Natural killer cell (primary cell): ENCODE data around the gene BMP6. TPM values are rescaled to one million over a fixed set of nuclear protein-coding genes. Genes with fewer than 3 reads are reported as not detected.

Experiments
- ATAC-seq, 3 donors: fragments of 150-1000 bp in 2 of 3; fragments of 200-7000 bp in 1 of 3; cut with Tn5 transposase; 1 replicate in 1 of 3; 2 replicates in 2 of 3; pipeline ENCODE4 v1.10.0; 2021; ENCODE audit warnings: mild to moderate bottlenecking in 2 of 3, moderate library complexity in 2 of 3
- DNase-seq, 2 donors: peaks; one replicate each; pipeline versions ENCODE4 v3.0.0 to v3.0.0-alpha.2; 2013 to 2021; ENCODE audit warnings: mixed read lengths in 1 of 2
- H3K27ac ChIP-seq: one replicate; pipeline ENCODE4 v1.5.1; 2013; ENCODE audit warnings: mild to moderate bottlenecking, low read length
- H3K27me3 ChIP-seq: one replicate; pipeline ENCODE4 v1.6.1; 2013; ENCODE audit warnings: low read length; ENCODE audit not compliant: control insufficient read depth, insufficient read depth
- H3K36me3 ChIP-seq: one replicate; pipeline ENCODE4 v1.6.1; 2013; ENCODE audit warnings: low read length; ENCODE audit not compliant: control insufficient read depth, insufficient read depth
- H3K4me1 ChIP-seq: one replicate; pipeline ENCODE4 v1.6.1; 2013; ENCODE audit warnings: low read length; ENCODE audit not compliant: control insufficient read depth, insufficient read depth
- H3K4me3 ChIP-seq: one replicate; pipeline ENCODE4 v1.5.1; 2013; ENCODE audit warnings: low read length
- H3K9me3 ChIP-seq: one replicate; pipeline ENCODE4 v1.6.1; 2013; ENCODE audit warnings: low read length; ENCODE audit not compliant: control insufficient read depth, insufficient read depth
- H3K27ac Mint-ChIP-seq, 2 donors: one replicate each; pipeline ENCODE4 v1.8.0; 2022; ENCODE audit warnings: mild to moderate bottlenecking in 2 of 2, mixed read lengths in 2 of 2, moderate library complexity in 1 of 2
- H3K27me3 Mint-ChIP-seq, 2 donors: one replicate each; pipeline ENCODE4 v1.8.0; 2022; ENCODE audit warnings: low read depth in 2 of 2, mixed read lengths in 2 of 2
- H3K36me3 Mint-ChIP-seq: one replicate; pipeline ENCODE4 v1.8.0; 2022; ENCODE audit warnings: mixed read lengths
- H3K4me1 Mint-ChIP-seq, 2 donors: one replicate each; pipeline ENCODE4 v1.8.0; 2022; ENCODE audit warnings: mixed read lengths in 2 of 2
- H3K4me3 Mint-ChIP-seq: one replicate; pipeline ENCODE4 v1.8.0; 2022; ENCODE audit warnings: mild to moderate bottlenecking, moderate library complexity, mixed read lengths
- H3K9me3 Mint-ChIP-seq, 2 donors: one replicate each; pipeline ENCODE4 v1.8.0; 2022; ENCODE audit warnings: mixed read lengths in 2 of 2
- WGBS: methylation state at CpG from one replicate; pipeline ENCODE4 v1.1.7; 2013; ENCODE audit warnings: missing lambda C conversion rate; ENCODE audit not compliant: insufficient coverage; 5-methylcytosine and 5-hydroxymethylcytosine counted together
- intact Hi-C: fragments of 100-400 bp; cut with micrococcal nuclease; formaldehyde crosslinking; loops from one replicate; pipeline ENCODE4 v1.14.2; 2022
- total RNA-seq, 4 donors: library from RNA; stranded (reverse); fragments of 120-200 nt in 1 of 4; gene quantifications; one replicate each; pipeline versions ENCODE4 v1.2.3 to v1.2.4, GENCODE V29; 2013 to 2022
- TF ChIP-seq, protein P1 (sequence below): fragments of 200-600 bp; IDR thresholded peaks from one replicate; pipeline ENCODE4 v1.8.0; 2022; ENCODE audit warnings: antibody characterized with exemption

The BMP6 gene
- total RNA-seq, 3 donors from 2014 or later (not counting 1 experiment from before 2014, with no cell fraction given) = 0.25 to 2.6 (median 0.73) TPM

DNA sequence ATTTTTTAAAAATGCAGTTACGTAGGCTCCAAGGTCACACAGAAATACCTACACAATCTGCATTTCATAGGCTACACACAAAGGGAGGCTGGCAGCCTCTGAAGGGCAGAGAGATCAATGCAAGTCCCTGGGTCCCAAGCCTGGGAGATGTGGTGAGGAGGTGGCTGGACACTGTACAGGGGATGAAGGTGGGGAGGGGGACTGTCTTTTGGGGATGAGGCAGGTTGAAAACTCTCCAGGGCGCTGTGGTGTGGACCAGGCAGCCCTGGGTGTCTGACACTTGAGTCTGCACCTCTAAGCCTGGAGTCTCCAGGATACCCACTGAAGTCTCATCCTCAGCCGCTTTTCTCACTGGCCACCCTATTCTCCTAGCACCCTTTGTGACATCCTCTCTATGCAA is 160.2 kb downstream of the BMP6 start:
- H3K9me3 Mint-ChIP-seq = no peaks in the 10 kb centered on the region
- Histone ChIP-seq H3K4me1 (no peaks in the 10 kb centered on the region), H3K9me3 (no peaks in the 10 kb centered on the region), H3K27ac (no peak overlapping the region), H3K4me3 (no peak overlapping the region), H3K36me3 (peaks cover 67% of the 10 kb centered on the region), H3K27me3 (no peaks in the 10 kb centered on the region)
- no peaks in the 10 kb centered on the region for H3K4me1 Mint-ChIP-seq
- intact Hi-C loops = no loop called here
- ATAC-seq = no peak
- no peaks in the 10 kb centered on the region for H3K27me3 Mint-ChIP-seq
- TF ChIP-seq, protein P1, sequence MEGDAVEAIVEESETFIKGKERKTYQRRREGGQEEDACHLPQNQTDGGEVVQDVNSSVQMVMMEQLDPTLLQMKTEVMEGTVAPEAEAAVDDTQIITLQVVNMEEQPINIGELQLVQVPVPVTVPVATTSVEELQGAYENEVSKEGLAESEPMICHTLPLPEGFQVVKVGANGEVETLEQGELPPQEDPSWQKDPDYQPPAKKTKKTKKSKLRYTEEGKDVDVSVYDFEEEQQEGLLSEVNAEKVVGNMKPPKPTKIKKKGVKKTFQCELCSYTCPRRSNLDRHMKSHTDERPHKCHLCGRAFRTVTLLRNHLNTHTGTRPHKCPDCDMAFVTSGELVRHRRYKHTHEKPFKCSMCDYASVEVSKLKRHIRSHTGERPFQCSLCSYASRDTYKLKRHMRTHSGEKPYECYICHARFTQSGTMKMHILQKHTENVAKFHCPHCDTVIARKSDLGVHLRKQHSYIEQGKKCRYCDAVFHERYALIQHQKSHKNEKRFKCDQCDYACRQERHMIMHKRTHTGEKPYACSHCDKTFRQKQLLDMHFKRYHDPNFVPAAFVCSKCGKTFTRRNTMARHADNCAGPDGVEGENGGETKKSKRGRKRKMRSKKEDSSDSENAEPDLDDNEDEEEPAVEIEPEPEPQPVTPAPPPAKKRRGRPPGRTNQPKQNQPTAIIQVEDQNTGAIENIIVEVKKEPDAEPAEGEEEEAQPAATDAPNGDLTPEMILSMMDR = no peak
- no peak overlapping the region for H3K27ac Mint-ChIP-seq
- no peak overlapping the region for H3K4me3 Mint-ChIP-seq
- 93% methylated on average over 3 of the region's 3 CpGs for WGBS
- no peak for DNase-seq
- peaks cover 25% of the 10 kb centered on the region for H3K36me3 Mint-ChIP-seq

DNA sequence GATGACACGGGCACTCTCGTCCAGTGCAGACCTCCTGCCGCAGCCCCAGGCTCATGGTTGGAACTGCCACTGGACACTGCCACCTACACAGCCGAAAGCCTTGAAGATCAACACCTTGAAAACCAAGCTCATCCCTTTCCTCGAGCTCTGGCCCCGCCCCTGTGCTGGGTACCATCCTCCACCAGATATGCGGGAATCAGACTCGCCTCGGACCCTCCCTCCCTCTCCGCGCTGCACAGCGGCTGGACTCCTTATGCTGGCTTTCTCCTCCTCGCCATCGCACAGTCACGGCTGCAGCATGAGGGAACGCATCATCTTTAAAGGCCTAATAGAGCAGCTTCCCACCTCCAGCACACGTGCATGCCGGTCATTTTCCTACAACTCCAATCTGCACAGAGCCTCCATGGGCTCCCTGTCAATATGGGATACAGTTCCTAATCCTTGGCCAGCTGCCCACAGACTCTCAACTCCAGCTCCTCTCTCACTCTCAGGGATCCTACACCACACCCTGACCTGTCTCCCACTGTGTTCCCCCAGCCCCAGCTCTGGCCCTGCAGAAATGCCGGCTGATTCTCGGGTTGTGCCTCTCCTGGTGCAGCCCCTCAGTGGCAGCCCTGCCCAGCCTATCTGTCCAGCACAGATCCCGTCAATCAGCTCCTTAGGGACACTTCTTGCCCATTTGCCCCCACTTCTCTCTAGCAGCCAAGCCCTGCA is 161.5 kb downstream of the BMP6 start:
- intact Hi-C loops = no loop called here
- H3K27me3 ChIP-seq = no peaks in the 10 kb centered on the region
- no peaks in the 10 kb centered on the region for H3K4me1 ChIP-seq
- H3K36me3 Mint-ChIP-seq = peaks cover 24% of the 10 kb centered on the region
- no peaks in the 10 kb centered on the region for H3K9me3 Mint-ChIP-seq
- WGBS = 96% methylated on average over 21 of the region's 21 CpGs
- DNase-seq = no peak
- H3K27me3 Mint-ChIP-seq = no peaks in the 10 kb centered on the region
- no peak overlapping the region for H3K4me3 ChIP-seq
- ATAC-seq = no peak
- no peaks in the 10 kb centered on the region for H3K9me3 ChIP-seq
- no peak overlapping the region for H3K27ac ChIP-seq
- H3K36me3 ChIP-seq = peaks cover 70% of the 10 kb centered on the region
- H3K4me1 Mint-ChIP-seq = no peaks in the 10 kb centered on the region
- TF ChIP-seq, protein P1 = no peak
- H3K27ac Mint-ChIP-seq = no peak overlapping the region
- H3K4me3 Mint-ChIP-seq = no peak overlapping the region

DNA sequence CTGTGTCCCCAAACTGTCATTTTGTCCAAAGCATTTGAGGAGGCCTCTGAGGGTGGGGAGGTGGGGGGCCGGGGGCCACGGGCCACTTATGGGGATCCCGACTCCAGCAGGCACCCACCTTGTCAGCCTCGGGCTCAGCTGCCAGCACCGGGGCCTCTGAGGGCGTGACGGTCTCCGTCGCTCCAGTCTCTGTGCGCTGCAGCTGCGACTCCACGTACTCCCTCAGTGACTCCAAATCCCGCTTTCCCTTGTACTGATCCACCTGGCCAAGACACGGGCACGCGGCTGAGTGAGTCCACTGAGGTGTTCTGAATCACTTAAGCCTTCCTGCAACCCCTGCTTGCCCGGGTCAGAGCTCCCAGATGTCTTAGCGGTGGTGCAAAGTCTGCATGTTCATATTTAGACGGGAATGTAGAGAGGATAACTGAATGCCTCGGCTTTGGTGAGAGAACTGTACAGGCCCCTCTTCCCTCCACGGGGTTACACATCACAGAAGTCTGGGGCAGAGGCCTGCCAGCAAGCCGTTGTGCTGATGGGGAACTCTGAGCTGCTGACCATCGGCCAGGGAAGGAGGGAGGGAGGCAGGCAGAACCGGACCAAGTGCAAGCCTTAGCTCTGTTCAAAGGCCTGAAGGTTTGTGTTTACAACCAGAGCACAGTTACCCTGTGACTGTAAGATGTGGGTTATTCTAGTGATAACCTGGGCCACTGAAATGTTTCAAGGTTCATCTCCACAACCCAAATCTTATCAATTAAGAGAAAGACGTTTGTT is 162.9 kb downstream of the BMP6 start:
- no peak overlapping the region for H3K27ac Mint-ChIP-seq
- Histone ChIP-seq H3K4me1 (no peaks in the 10 kb centered on the region), H3K4me3 (no peak overlapping the region), H3K27me3 (no peaks in the 10 kb centered on the region), H3K36me3 (peaks cover 68% of the 10 kb centered on the region), H3K9me3 (no peaks in the 10 kb centered on the region), H3K27ac (no peak overlapping the region)
- WGBS = 97% methylated on average over 25 of the region's 25 CpGs
- TF ChIP-seq, protein P1 = no peak
- H3K36me3 Mint-ChIP-seq = peaks cover 10% of the 10 kb centered on the region
- H3K27me3 Mint-ChIP-seq = no peaks in the 10 kb centered on the region
- ATAC-seq = no peak
- intact Hi-C loops = no loop called here
- DNase-seq = no peak
- H3K4me1 Mint-ChIP-seq = no peaks in the 10 kb centered on the region
- no peaks in the 10 kb centered on the region for H3K9me3 Mint-ChIP-seq
- no peak overlapping the region for H3K4me3 Mint-ChIP-seq
